Measurements from ENCODE around the gene UBE2N.
"Not testable (repeated sequence)": the region's sequence is repeated elsewhere in the genome, so short reads cannot be mapped to it uniquely, and the experiment has no call there.

UBE2N gene

GRCh38 chr12:93419388-93420034 is 22.2 kb downstream of the UBE2N start:
- TF ChIP-seq CTCF (conservative IDR thresholded peaks at IDR 0.05) (peak; percentile 73), ZFX (IDR thresholded peaks at IDR 0.05) (no peak)
- H3K27ac ChIP-seq: peak overlapping the region; percentile 37; the same call in 1 of the 2 replicates

- TF ChIP-seq ZFX (IDR thresholded peaks at IDR 0.05) (no peak), CTCF (conservative IDR thresholded peaks at IDR 0.05) (no peak)
- H3K27ac ChIP-seq: no peak overlapping the region
These were observed 23.7 kb downstream of the UBE2N start for GRCh38 chr12:93417967-93418480.

- TF ChIP-seq ZFX (IDR thresholded peaks at IDR 0.05) (no peak), CTCF (conservative IDR thresholded peaks at IDR 0.05) (no peak)
- H3K27ac ChIP-seq: peak overlapping the region; percentile 8; the same call in 1 of the 2 replicates
These were observed 25.9 kb downstream of the UBE2N start for GRCh38 chr12:93415723-93416464.

DNA sequence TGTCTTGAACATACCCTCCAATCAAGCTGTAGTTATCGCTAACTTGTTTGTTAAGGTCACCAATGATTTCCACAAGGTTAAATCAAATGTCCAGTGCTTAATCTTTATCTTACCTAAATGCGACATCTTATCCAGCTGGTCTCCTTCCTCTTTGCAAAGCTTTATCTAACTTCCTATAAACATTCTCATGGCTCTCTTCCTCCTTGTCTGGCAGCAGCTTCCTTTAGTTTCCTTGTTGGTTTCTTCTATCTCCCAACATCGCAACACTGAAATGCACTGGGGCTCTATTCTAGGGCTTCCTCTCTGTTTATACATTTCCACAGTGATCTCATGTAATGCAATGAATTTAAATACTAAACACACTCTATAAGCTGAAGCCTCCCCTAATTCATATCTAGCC is 28.7 kb downstream of the UBE2N start:
- TF ChIP-seq ZFX (IDR thresholded peaks at IDR 0.05) (no peak), CTCF (conservative IDR thresholded peaks at IDR 0.05) (no peak)
- H3K27ac ChIP-seq: peak overlapping the region; percentile 87

DNA sequence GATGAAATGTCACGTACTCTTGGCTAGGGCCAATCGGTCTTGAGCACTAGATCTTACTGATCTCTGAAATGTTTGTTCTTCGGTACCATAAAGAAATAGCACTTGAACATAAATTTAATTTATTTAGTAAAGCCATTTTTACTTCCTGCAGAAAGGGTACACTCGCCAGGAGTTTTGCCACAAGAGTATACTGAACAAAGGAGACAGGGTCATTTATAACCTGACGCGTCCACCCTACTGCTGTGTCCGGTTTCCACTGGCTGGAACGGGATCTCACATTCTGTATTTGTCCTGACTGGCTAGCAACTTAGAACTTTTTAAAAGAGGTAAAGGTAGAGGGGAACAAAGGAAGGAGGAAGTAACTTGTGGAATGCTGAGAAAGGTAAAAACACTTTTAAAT is 29.4 kb downstream of the UBE2N start:
- H3K27ac ChIP-seq: peak overlapping the region; percentile 89

GRCh38 chr12:93411060-93411459 is 30.7 kb downstream of the UBE2N start:
- H3K27ac ChIP-seq: peak overlapping the region; percentile 89

GRCh38 chr12:93409343-93410187 is 32.2 kb downstream of the UBE2N start:
- not testable (repeated sequence) for H3K27ac ChIP-seq

GRCh38 chr12:93408813-93409212 is 32.9 kb downstream of the UBE2N start:
- H3K27ac ChIP-seq: no peak overlapping the region
- TF ChIP-seq ZFX (IDR thresholded peaks at IDR 0.05) (no peak), CTCF (conservative IDR thresholded peaks at IDR 0.05) (no peak)

Data from C4-2B (cell line).